ENCODE results near the gene SBNO1. TPM values are rescaled to one million over a fixed set of nuclear protein-coding genes. Genes with fewer than 3 reads are reported as not detected.
"Not testable (repeated sequence)": the region's sequence is repeated elsewhere in the genome, so short reads cannot be mapped to it uniquely, and the experiment has no call there.

SBNO1 gene
- polyA plus RNA-seq, 1 donor from 2014 or later: 25.3 TPM

- peak overlapping the region in 1 of 3 donors; percentile 56 for H3K27ac Mint-ChIP-seq
- peaks cover 2% of the 10 kb centered on the region for H3K36me3 Mint-ChIP-seq
- H3K27me3 Mint-ChIP-seq: no peaks in the 10 kb centered on the region
- peaks cover 7 to 17% (median 13%) of the 10 kb centered on the region in 3 donors for H3K4me1 Mint-ChIP-seq
- no peaks in the 10 kb centered on the region for H3K9me3 Mint-ChIP-seq
- H3K4me3 Mint-ChIP-seq: no peak overlapping the region
These were observed 27.6 kb downstream of the SBNO1 start for GRCh38 chr12:123337070-123337469.

GRCh38 chr12:123336530-123336929 lies 28.1 kb downstream of the SBNO1 start:
- Mint-ChIP-seq H3K27ac (no peak overlapping the region), H3K4me3 (no peak overlapping the region), H3K9me3 (no peaks in the 10 kb centered on the region), H3K4me1 (peaks cover 7 to 17% (median 13%) of the 10 kb centered on the region in 3 donors), H3K27me3 (no peaks in the 10 kb centered on the region), H3K36me3 (peaks cover 4% of the 10 kb centered on the region)

DNA sequence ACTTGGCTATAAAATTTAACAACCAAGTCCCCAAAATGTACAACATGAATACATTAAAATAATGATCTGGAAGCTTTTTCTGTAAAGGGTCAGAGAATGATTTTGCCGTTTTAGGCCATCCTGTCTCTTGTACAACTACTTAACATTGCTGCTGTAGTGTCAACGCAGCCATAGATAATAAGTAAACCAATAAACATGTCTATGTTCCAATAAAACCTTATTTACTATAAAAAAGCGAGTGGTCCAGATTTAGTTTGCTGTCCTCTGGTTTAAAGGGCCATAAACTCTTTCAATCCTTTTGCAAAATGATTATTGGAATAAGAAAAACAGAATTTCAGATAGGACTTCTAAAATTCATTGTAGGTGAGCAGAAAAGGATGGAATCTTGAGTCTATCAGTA lies 29.2 kb downstream of the SBNO1 start:
- Mint-ChIP-seq H3K36me3 (peaks cover 6% of the 10 kb centered on the region), H3K27ac (no peak overlapping the region), H3K4me1 (peaks cover 7 to 13% (median 12%) of the 10 kb centered on the region in 3 donors), H3K9me3 (no peaks in the 10 kb centered on the region), H3K27me3 (no peaks in the 10 kb centered on the region), H3K4me3 (no peak overlapping the region)

DNA sequence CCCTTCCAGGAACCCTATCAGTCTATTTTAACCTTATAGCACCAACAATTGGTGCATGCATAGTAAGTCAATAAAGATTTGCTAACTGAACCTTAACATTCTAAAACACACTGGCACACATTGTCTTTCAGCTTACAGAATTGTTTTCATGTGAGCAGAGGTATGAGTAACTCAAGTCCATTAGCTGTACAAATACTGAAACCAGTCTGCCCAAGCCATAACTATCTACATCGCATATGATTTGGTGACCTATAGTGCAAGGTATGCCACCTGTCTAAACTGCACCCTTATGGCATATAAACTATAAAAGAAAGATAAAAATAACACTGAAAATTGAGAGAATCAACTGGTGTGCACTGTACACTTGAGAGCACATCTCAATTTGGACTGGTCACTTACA lies 34.8 kb downstream of the SBNO1 start:
- peaks cover 0 to 2% (median 0%) of the 10 kb centered on the region in 3 donors for H3K4me1 Mint-ChIP-seq
- no peak overlapping the region for H3K27ac Mint-ChIP-seq
- no peak overlapping the region for H3K4me3 Mint-ChIP-seq
- H3K27me3 Mint-ChIP-seq: no peaks in the 10 kb centered on the region
- H3K36me3 Mint-ChIP-seq: peaks cover 4% of the 10 kb centered on the region
- no peaks in the 10 kb centered on the region for H3K9me3 Mint-ChIP-seq

DNA sequence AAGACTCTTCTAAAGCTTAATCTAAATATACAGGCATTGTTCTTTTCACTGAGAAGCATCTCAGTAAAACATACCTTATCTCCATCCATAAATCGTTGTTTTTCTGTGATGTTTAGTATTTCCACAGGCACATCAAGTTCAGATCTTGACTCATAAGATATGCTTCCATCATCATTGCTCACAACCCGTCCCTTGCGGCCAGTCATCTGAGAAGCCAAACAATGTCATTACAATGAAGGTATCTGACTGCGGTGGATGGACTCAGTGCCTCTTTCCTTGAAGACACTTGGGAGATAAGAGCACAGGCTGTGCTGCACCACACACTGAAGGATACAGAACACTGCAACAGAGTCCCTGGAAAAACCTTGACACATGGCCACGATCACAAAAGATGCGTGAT lies 44.8 kb downstream of the SBNO1 start:
- no peak overlapping the region for H3K27ac Mint-ChIP-seq
- peaks cover 2% of the 10 kb centered on the region for H3K36me3 Mint-ChIP-seq
- no peaks in the 10 kb centered on the region for H3K27me3 Mint-ChIP-seq
- H3K9me3 Mint-ChIP-seq: no peaks in the 10 kb centered on the region
- no peaks in the 10 kb centered on the region for H3K4me1 Mint-ChIP-seq
- no peak overlapping the region for H3K4me3 Mint-ChIP-seq

GRCh38 chr12:123319273-123319672 lies 45.4 kb downstream of the SBNO1 start:
- peaks cover 2% of the 10 kb centered on the region for H3K36me3 Mint-ChIP-seq
- H3K27ac Mint-ChIP-seq: no peak overlapping the region
- H3K27me3 Mint-ChIP-seq: no peaks in the 10 kb centered on the region
- H3K9me3 Mint-ChIP-seq: no peaks in the 10 kb centered on the region
- no peaks in the 10 kb centered on the region for H3K4me1 Mint-ChIP-seq
- no peak overlapping the region for H3K4me3 Mint-ChIP-seq

DNA sequence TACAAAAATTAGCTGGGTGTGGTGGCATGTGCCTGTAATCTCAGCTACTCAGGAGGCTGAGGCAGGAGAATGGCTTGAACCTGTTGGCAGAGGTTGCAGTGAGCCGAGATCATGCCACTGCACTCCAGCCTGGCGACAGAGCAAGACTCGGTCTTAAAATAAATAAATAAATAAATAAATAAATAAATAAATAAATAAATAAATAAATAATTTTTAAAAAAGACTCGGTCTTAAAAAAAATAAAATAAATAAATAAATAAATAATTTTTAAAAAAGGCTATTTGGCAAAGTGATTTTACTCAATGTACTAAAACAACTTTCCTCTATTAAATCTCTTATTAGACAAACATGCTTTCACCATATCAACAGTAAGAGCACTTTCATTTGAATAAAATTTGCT lies 51.6 kb downstream of the SBNO1 start:
- H3K9me3 Mint-ChIP-seq, H3K27me3 Mint-ChIP-seq, H3K27ac Mint-ChIP-seq, H3K4me3 Mint-ChIP-seq, H3K36me3 Mint-ChIP-seq, H3K4me1 Mint-ChIP-seq: not testable (repeated sequence)

GRCh38 chr12:123306200-123306599 lies 58.4 kb downstream of the SBNO1 start:
- Mint-ChIP-seq H3K27ac (no peak overlapping the region), H3K4me1 (no peaks in the 10 kb centered on the region), H3K27me3 (no peaks in the 10 kb centered on the region), H3K4me3 (no peak overlapping the region), H3K36me3 (peaks cover 3% of the 10 kb centered on the region), H3K9me3 (no peaks in the 10 kb centered on the region)

- Mint-ChIP-seq H3K9me3 (no peaks in the 10 kb centered on the region), H3K4me3 (no peak overlapping the region), H3K27ac (peak overlapping the region in 1 of 3 donors; percentile 68), H3K27me3 (no peaks in the 10 kb centered on the region), H3K36me3 (peaks cover 3% of the 10 kb centered on the region), H3K4me1 (no peaks in the 10 kb centered on the region)
These were observed 59.5 kb downstream of the SBNO1 start for GRCh38 chr12:123305136-123305535.

- Mint-ChIP-seq H3K27ac (no peak overlapping the region), H3K36me3 (no peaks in the 10 kb centered on the region), H3K27me3 (no peaks in the 10 kb centered on the region), H3K4me1 (no peaks in the 10 kb centered on the region), H3K9me3 (no peaks in the 10 kb centered on the region), H3K4me3 (no peak overlapping the region)
These were observed 71.4 kb downstream of the SBNO1 start for GRCh38 chr12:123293178-123293760.

DNA sequence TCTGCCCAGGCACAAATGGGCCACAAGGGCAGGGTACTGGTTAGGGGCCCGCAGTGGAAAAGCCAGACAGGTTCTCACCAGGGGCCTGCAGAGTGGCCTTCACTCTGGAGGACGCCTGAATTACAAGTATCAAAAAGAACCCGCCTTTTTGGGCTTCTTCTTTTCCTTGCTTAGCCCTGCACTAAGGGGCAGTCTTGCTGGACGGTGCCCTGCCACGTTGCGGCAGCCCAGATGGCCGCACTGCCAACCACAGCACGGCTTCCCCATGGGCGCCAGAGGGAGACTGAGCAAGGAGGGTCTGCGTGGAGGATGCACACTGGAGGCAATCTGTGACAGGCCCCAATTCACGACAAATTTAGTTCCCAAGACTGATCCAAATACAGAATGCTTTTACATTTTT lies 74.7 kb downstream of the SBNO1 start:
- H3K4me3 Mint-ChIP-seq: no peak overlapping the region
- no peak overlapping the region for H3K27ac Mint-ChIP-seq
- H3K36me3 Mint-ChIP-seq: no peaks in the 10 kb centered on the region
- no peaks in the 10 kb centered on the region for H3K9me3 Mint-ChIP-seq
- no peaks in the 10 kb centered on the region for H3K4me1 Mint-ChIP-seq
- H3K27me3 Mint-ChIP-seq: no peaks in the 10 kb centered on the region

DNA sequence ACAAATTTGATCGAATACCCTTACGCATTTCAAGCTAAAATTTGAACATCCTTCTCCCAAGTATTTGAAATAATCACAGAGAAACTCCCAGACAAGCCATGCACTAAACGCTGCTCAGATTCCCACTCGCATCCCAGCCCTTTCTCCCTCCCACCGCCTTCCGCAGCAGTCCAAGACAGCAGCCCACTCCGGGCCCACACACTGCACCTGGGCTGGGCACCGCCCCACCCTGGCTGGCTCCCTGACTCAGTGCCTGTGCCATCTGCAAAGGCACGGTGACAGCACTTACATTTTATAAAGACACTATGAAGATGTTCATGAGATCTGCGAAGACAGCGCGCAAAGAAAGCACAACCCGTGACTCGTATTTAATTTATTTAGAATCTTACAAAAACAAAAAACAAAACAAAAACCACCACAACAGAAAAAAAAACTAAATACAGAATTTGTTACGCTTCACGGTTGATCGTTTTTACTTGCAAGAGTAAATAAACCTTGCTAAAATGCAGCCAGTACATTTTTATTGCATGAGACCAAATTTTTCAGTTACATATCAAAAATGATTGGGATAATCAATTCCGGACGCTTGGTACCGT lies 75.8 kb downstream of the SBNO1 start:
- Mint-ChIP-seq H3K27me3 (no peaks in the 10 kb centered on the region), H3K4me3 (no peak overlapping the region), H3K4me1 (no peaks in the 10 kb centered on the region), H3K9me3 (no peaks in the 10 kb centered on the region), H3K27ac (peak overlapping the region in 1 of 3 donors; percentile 57), H3K36me3 (no peaks in the 10 kb centered on the region)

- Mint-ChIP-seq H3K4me1 (no peaks in the 10 kb centered on the region), H3K36me3 (no peaks in the 10 kb centered on the region), H3K4me3 (no peak overlapping the region), H3K27ac (peak overlapping the region; percentile 33 to 57 (median 37)), H3K9me3 (no peaks in the 10 kb centered on the region), H3K27me3 (no peaks in the 10 kb centered on the region)
These were observed 77.8 kb downstream of the SBNO1 start for GRCh38 chr12:123286652-123287373.

DNA sequence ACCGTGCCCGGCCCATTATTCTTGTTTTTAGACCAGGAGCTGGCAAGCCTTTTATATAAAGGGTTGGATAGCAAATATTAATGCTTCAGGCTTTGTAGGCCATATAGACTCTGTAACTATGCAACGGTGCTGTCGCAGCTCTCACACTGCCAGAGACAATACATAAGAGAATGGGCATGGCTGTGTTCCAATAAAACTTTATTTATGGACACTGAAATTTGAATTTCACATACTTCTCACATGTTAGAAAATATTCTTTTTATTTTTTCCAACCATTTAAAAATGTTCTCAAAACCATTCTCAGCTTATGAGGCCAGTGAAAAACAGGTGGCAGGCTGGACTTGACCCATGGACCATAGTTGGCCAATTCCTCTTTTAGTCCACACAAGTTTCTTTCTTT lies 80.0 kb downstream of the SBNO1 start:
- Mint-ChIP-seq H3K27me3 (no peaks in the 10 kb centered on the region), H3K4me3 (no peak overlapping the region), H3K9me3 (no peaks in the 10 kb centered on the region), H3K4me1 (peaks cover 0 to 2% (median 0%) of the 10 kb centered on the region in 3 donors), H3K27ac (peak overlapping the region in 1 of 3 donors; percentile 76), H3K36me3 (no peaks in the 10 kb centered on the region)

DNA sequence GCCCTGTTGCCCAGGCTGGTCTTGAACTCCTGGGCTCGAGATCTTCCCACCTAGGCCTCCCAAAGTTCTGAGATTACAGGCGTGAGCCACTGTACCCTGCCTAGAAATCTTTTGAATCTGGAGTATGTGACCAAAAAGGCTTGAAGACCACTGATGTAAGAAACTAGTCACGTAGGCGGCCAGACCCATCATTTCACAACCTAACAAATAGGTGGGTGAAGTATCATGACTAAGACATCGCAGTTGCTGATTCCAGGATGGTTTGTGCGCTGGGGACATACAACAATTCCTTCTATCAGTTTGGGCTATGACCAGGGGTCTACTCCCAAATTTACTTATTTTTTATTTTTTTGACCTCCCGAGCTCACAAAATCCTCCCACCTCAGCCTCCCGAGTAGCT lies 81.2 kb downstream of the SBNO1 start:
- Mint-ChIP-seq H3K27me3 (no peaks in the 10 kb centered on the region), H3K9me3 (no peaks in the 10 kb centered on the region), H3K4me3 (no peak overlapping the region), H3K27ac (no peak overlapping the region), H3K4me1 (peaks cover 0 to 2% (median under 1%) of the 10 kb centered on the region in 3 donors), H3K36me3 (no peaks in the 10 kb centered on the region)

DNA sequence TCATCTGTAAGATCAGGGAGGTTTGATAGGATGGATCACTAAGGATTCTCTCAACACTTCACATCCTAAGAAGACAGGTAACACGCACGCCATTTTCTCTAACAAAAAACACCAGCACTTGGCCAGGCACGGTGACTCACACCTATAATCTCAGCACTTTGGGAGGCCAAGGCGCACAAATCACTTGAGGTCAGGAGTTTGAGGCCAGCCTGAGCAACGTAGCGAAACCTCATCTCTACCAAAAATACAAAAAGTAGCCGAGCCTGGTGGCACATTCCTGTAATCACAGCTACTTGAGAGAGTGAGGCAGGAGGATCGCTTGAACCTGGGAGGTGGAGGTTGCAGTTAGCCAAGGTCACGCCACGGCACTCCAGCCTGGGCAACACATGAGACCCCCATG lies 82.5 kb downstream of the SBNO1 start:
- Mint-ChIP-seq H3K4me3 (no peak overlapping the region), H3K27ac (no peak overlapping the region), H3K4me1 (peaks cover 5 to 6% (median 5%) of the 10 kb centered on the region in 3 donors), H3K36me3 (no peaks in the 10 kb centered on the region), H3K27me3 (no peaks in the 10 kb centered on the region), H3K9me3 (no peaks in the 10 kb centered on the region)

Data from IgD-negative memory B cell (primary cell).